CD14-positive monocyte (primary cell): ENCODE results near the gene DHX32. TPM values are rescaled to one million over a fixed set of nuclear protein-coding genes. Genes with fewer than 3 reads are reported as not detected.

Experiments used
- DNase-seq, 3 donors: peaks; one replicate each; pipeline ENCODE4 v3.0.0-alpha.2; 2011 to 2022
- H2AFZ ChIP-seq: 2 replicates; pipeline ENCODE4 v1.6.0; 2012; ENCODE audit warnings: mild to moderate bottlenecking, low read depth, low read length, inconsistent platforms; ENCODE audit not compliant: insufficient read depth, poor library complexity, severe bottlenecking
- H3K27ac ChIP-seq, 2 donors: 1 replicate in 1 of 2; 2 replicates in 1 of 2; pipeline ENCODE4 v1.5.1; 2012 to 2013; ENCODE audit warnings: low read length in 2 of 2, control low read depth in 1 of 2, inconsistent platforms in 1 of 2, low read depth in 1 of 2, mild to moderate bottlenecking in 1 of 2
- H3K27me3 ChIP-seq, 2 donors: one replicate each; pipeline versions ENCODE4 v1.6.0 to v1.6.1; 2011 to 2013; ENCODE audit warnings: low read length in 2 of 2; ENCODE audit not compliant: control insufficient read depth in 2 of 2, insufficient read depth in 2 of 2
- H3K36me3 ChIP-seq, 2 donors: replicated peaks in 1 of 2; 1 replicate in 1 of 2; 2 replicates in 1 of 2; pipeline versions ENCODE4 v1.5.1 to v1.6.1; 2012 to 2013; ENCODE audit warnings: low read length in 2 of 2, control low read depth in 1 of 2, inconsistent platforms in 1 of 2, mild to moderate bottlenecking in 1 of 2; ENCODE audit not compliant: insufficient read depth in 2 of 2, control insufficient read depth in 1 of 2
- H3K4me1 ChIP-seq, 2 donors: 1 replicate in 1 of 2; 2 replicates in 1 of 2; pipeline versions ENCODE4 v1.5.1 to v1.6.1; 2012 to 2013; ENCODE audit warnings: low read length in 2 of 2, control low read depth in 1 of 2, inconsistent platforms in 1 of 2, mild to moderate bottlenecking in 1 of 2, moderate library complexity in 1 of 2; ENCODE audit not compliant: insufficient read depth in 2 of 2, control insufficient read depth in 1 of 2
- H3K4me2 ChIP-seq: replicated peaks from 2 replicates; pipeline ENCODE3; 2012; ENCODE audit warnings: low read length, moderate library complexity, mild to moderate bottlenecking; ENCODE audit not compliant: poor library complexity, severe bottlenecking; ENCODE audit errors: extremely low read depth
- H3K4me3 ChIP-seq, 3 experiments: fragments of 200-600 bp in 1 of 3; sonication (generic) in 1 of 3; replicated peaks in 1 of 3; 1 replicate in 2 of 3; 2 replicates in 1 of 3; pipeline ENCODE4 v1.5.1; 2011 to 2013; ENCODE audit warnings: low read length in 3 of 3, mild to moderate bottlenecking in 3 of 3, control low read depth in 2 of 3, low read depth in 2 of 3, inconsistent platforms in 1 of 3, moderate library complexity in 1 of 3
- H3K79me2 ChIP-seq: 2 replicates; pipeline ENCODE4 v1.6.0; 2012; ENCODE audit warnings: mild to moderate bottlenecking, control low read depth, inconsistent platforms, low read length, moderate library complexity; ENCODE audit not compliant: insufficient read depth
- H3K9ac ChIP-seq: 2 replicates; pipeline ENCODE4 v1.6.0; 2017; ENCODE audit warnings: low read length, mild to moderate bottlenecking; ENCODE audit not compliant: insufficient read depth, poor library complexity, severe bottlenecking
- H3K9me3 ChIP-seq, 2 donors: replicated peaks in 1 of 2; 1 replicate in 1 of 2; 2 replicates in 1 of 2; pipeline versions ENCODE4 v1.5.1 to v1.6.1; 2012 to 2013; ENCODE audit warnings: low read length in 2 of 2, control low read depth in 1 of 2; ENCODE audit not compliant: control insufficient read depth in 1 of 2, insufficient read depth in 1 of 2
- H4K20me1 ChIP-seq: 2 replicates; pipeline ENCODE4 v1.6.0; 2012; ENCODE audit warnings: mild to moderate bottlenecking, low read length, control low read depth, moderate library complexity; ENCODE audit not compliant: insufficient read depth
- H3K27ac Mint-ChIP-seq, 7 donors: one replicate each; pipeline ENCODE4 v1.8.0; 2020; ENCODE audit warnings: mild to moderate bottlenecking in 7 of 7, mixed read lengths in 7 of 7, moderate library complexity in 6 of 7, inconsistent platforms in 2 of 7
- H3K27me3 Mint-ChIP-seq, 3 donors: one replicate each; pipeline ENCODE4 v1.8.0; 2021 to 2022; ENCODE audit warnings: low read depth in 3 of 3, mild to moderate bottlenecking in 3 of 3, mixed read lengths in 3 of 3, moderate library complexity in 3 of 3, inconsistent platforms in 1 of 3
- H3K36me3 Mint-ChIP-seq, 2 donors: one replicate each; pipeline ENCODE4 v1.8.0; 2020; ENCODE audit warnings: mixed read lengths in 2 of 2, inconsistent platforms in 1 of 2, mild to moderate bottlenecking in 1 of 2
- H3K4me1 Mint-ChIP-seq: one replicate; pipeline ENCODE4 v1.8.0; 2020; ENCODE audit warnings: mild to moderate bottlenecking, mixed read lengths
- H3K4me3 Mint-ChIP-seq, 2 donors: one replicate each; pipeline ENCODE4 v1.8.0; 2020; ENCODE audit warnings: mild to moderate bottlenecking in 2 of 2, mixed read lengths in 2 of 2, moderate library complexity in 1 of 2
- H3K9me3 Mint-ChIP-seq, 7 donors: one replicate each; pipeline ENCODE4 v1.8.0; 2020 to 2022; ENCODE audit warnings: mixed read lengths in 7 of 7, mild to moderate bottlenecking in 6 of 7, moderate library complexity in 6 of 7, inconsistent platforms in 2 of 7
- WGBS: methylation state at CpG from one replicate; pipeline ENCODE4 v1.1.5; 2013; ENCODE audit warnings: missing lambda C conversion rate; ENCODE audit not compliant: insufficient coverage; 5-methylcytosine and 5-hydroxymethylcytosine counted together
- intact Hi-C, 2 donors: fragments of 100-400 bp; cut with micrococcal nuclease; formaldehyde crosslinking; loops; one replicate each; pipeline versions ENCODE4 v1.15.0 to v1.15.1; 2023
- polyA plus RNA-seq, 3 donors: library from polyadenylated mRNA; depleted of rRNA in 1 of 3; unstranded in 2 of 3; stranded (reverse) in 1 of 3; fragments of 300-500 nt in 2 of 3; fragments of >200 nt in 1 of 3; fragmentation: Illumina TruSeq in 2 of 3; gene quantifications; 1 replicate in 2 of 3; 2 replicates in 1 of 3; pipeline ENCODE4 v1.2.3, GENCODE V29; 2012 to 2021
- TF ChIP-seq, protein P1 (sequence below): fragments of 200-600 bp; IDR thresholded peaks from one replicate; pipeline ENCODE4 v1.8.0; 2022; ENCODE audit warnings: antibody characterized with exemption, mild to moderate bottlenecking

Gene DHX32
- polyA plus RNA-seq, 3 donors = 6.0 to 20.5 (median 16.4) TPM

DNA sequence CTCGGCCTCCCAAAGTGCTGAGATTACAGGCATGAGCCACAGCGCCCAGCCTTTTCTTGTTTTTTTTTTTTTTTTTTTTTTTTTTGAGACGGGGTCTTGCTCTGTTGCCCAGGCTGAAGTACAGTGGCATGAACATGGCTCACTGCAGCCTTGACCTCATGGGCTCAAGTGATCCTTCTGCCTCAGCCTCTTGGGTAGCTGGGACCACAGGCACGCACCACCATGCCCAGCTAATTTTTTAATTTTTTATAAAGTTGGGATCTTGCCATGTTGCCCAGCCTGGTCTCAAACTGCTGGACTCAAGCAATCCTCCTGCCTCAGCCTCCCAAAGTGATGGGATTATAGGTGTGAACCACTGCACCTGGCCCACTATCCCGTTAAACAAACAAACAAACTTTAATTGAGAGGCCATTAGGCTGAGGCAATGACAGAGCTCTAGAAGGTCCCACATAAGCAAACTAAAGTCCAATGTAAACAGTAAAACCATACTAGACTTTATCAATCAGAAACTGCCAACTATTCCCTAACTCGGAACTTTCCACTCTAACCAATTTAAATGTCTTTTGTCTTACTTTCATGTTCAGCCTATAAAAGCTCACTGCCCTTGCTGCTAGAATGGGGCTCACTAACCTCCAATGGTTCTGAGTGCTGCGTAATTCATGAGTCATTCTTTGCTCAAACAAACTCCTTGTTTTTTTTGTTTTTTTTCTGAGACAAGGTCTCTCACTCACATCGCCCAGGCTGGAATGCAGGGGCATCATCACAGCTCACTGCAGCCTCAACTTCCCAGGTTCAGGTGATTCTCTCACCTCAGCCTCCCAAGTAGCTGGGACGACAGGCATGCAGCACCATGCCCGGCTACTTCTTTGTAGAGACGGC is 1.9 kb downstream of the DHX32 start:
- Mint-ChIP-seq H3K4me3 (no peak overlapping the region), H3K36me3 (peaks cover 30 to 53% of the 10 kb centered on the region in 2 donors), H3K27ac (no peak overlapping the region), H3K9me3 (peaks cover 3 to 17% (median 8%) of the 10 kb centered on the region in 7 donors), H3K4me1 (no peaks in the 10 kb centered on the region), H3K27me3 (no peaks in the 10 kb centered on the region)
- TF ChIP-seq, protein P1, sequence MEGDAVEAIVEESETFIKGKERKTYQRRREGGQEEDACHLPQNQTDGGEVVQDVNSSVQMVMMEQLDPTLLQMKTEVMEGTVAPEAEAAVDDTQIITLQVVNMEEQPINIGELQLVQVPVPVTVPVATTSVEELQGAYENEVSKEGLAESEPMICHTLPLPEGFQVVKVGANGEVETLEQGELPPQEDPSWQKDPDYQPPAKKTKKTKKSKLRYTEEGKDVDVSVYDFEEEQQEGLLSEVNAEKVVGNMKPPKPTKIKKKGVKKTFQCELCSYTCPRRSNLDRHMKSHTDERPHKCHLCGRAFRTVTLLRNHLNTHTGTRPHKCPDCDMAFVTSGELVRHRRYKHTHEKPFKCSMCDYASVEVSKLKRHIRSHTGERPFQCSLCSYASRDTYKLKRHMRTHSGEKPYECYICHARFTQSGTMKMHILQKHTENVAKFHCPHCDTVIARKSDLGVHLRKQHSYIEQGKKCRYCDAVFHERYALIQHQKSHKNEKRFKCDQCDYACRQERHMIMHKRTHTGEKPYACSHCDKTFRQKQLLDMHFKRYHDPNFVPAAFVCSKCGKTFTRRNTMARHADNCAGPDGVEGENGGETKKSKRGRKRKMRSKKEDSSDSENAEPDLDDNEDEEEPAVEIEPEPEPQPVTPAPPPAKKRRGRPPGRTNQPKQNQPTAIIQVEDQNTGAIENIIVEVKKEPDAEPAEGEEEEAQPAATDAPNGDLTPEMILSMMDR = no peak
- Histone ChIP-seq H2AFZ (no peak overlapping the region), H3K4me1 (no peaks in the 10 kb centered on the region), H3K4me2 (no peak overlapping the region), H3K36me3 (peaks cover 5 to 50% of the 10 kb centered on the region in 2 donors), H3K27me3 (no peaks in the 10 kb centered on the region), H3K4me3 (no peak overlapping the region), H3K27ac (no peak overlapping the region), H3K9ac (no peak overlapping the region), H3K9me3 (peaks cover 4 to 10% of the 10 kb centered on the region in 2 donors), H3K79me2 (no peaks in the 10 kb centered on the region), H4K20me1 (peaks cover 5% of the 10 kb centered on the region)
- WGBS = 98% methylated on average over 7 of the region's 11 CpGs
- intact Hi-C loops = no loop called here
- DNase-seq = no peak

DNA sequence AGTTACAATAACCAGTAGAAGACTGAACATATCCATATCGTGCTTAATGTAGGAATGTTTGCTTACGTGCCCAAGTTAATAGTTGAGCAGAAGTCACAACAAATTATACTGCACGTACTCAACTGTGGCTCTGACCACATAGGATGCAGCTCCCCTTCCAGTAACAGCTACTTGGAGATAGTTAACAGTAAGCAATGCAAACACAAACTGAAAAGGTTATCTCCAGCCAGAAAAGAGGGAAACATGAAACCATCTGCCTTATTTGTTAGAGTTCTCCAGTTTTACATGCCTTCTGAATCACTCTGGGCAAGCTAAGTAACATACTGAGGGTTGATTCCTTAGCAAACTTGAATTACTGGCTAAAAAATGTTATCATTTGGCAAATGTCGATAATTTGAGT is 9.8 kb downstream of the DHX32 start:
- Histone ChIP-seq H3K4me1 (no peaks in the 10 kb centered on the region), H3K36me3 (peaks cover 8 to 26% of the 10 kb centered on the region in 2 donors), H4K20me1 (no peaks in the 10 kb centered on the region), H3K27ac (no peak overlapping the region), H3K9ac (no peak overlapping the region), H3K79me2 (no peaks in the 10 kb centered on the region), H3K27me3 (no peaks in the 10 kb centered on the region), H3K4me2 (no peak overlapping the region), H3K9me3 (peaks cover 0 to 7% of the 10 kb centered on the region in 2 donors), H2AFZ (no peak overlapping the region), H3K4me3 (no peak overlapping the region)
- peaks cover 20 to 28% of the 10 kb centered on the region in 2 donors for H3K36me3 Mint-ChIP-seq
- TF ChIP-seq, protein P1 = no peak
- H3K27ac Mint-ChIP-seq = no peak overlapping the region
- DNase-seq = no peak
- H3K27me3 Mint-ChIP-seq = no peaks in the 10 kb centered on the region
- H3K4me1 Mint-ChIP-seq = no peaks in the 10 kb centered on the region
- intact Hi-C loops = no loop called here
- no peak overlapping the region for H3K4me3 Mint-ChIP-seq
- H3K9me3 Mint-ChIP-seq = peaks cover 0 to 7% (median 4%) of the 10 kb centered on the region in 7 donors
- 100% methylated on average over 3 of the region's 4 CpGs for WGBS
